WI38 (cell line): ENCODE results near the gene MCF2L2.

Experiments used
- H3K4me3 ChIP-seq: 2 replicates; pipeline ENCODE4 v1.5.1; 2011; ENCODE audit warnings: low read depth, mild to moderate bottlenecking, control low read depth, low read length
- TF ChIP-seq, protein P1 (sequence below): IDR thresholded peaks from 2 replicates; pipeline ENCODE4 v1.5.1; 2012; ENCODE audit warnings: low read depth, mild to moderate bottlenecking, control low read depth, low read length

MCF2L2 gene

GRCh38 chr3:183212565-183212964 lies 215.9 kb downstream of the MCF2L2 start:
- TF ChIP-seq, protein P1, sequence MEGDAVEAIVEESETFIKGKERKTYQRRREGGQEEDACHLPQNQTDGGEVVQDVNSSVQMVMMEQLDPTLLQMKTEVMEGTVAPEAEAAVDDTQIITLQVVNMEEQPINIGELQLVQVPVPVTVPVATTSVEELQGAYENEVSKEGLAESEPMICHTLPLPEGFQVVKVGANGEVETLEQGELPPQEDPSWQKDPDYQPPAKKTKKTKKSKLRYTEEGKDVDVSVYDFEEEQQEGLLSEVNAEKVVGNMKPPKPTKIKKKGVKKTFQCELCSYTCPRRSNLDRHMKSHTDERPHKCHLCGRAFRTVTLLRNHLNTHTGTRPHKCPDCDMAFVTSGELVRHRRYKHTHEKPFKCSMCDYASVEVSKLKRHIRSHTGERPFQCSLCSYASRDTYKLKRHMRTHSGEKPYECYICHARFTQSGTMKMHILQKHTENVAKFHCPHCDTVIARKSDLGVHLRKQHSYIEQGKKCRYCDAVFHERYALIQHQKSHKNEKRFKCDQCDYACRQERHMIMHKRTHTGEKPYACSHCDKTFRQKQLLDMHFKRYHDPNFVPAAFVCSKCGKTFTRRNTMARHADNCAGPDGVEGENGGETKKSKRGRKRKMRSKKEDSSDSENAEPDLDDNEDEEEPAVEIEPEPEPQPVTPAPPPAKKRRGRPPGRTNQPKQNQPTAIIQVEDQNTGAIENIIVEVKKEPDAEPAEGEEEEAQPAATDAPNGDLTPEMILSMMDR = no peak
- no peak overlapping the region for H3K4me3 ChIP-seq

DNA sequence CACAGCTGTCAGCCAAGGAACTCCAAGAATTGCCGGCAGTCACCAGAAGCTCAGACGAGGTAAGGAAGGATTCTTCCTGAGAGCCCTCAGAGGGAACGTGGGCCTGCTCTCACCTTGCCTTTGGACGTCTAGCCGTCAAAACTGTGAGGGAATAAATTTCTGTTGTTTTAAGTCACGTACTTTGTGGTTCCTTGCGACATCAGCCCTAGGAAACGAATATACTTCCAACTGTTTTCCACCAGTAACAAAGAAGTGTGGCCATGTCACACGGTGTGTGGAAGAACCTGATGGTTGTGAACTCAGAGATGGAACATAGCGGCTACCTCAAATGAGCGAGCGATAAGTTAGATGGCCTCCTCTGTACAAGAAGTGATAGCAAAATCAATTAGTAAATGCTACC lies 216.3 kb downstream of the MCF2L2 start:
- TF ChIP-seq, protein P1 = no peak
- H3K4me3 ChIP-seq = no peak overlapping the region

GRCh38 chr3:183211352-183211751 lies 217.1 kb downstream of the MCF2L2 start:
- no peak overlapping the region for H3K4me3 ChIP-seq
- TF ChIP-seq, protein P1 = no peak

- TF ChIP-seq, protein P1 = no peak
- no peak overlapping the region for H3K4me3 ChIP-seq
Measured at GRCh38 chr3:183210862-183211341, 217.5 kb downstream of the MCF2L2 start.

DNA sequence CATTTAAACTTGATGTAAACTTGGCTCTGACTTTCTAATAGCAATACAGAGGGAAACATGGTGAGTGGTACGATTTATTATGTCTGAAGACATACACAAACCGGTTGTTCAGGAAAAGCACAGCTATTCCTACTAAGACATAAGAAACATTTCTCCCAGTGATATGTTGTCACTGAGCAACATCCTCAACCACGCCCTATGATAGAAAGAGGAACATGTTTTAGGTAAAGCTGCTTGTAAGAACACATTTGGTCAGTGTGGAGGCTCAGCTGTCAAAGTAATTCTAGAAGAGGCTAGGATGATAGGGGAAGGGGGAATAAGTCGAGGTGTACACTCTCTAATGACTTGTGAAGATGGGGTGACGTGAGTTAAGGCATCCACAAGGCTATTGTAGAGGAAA lies 218.1 kb downstream of the MCF2L2 start:
- TF ChIP-seq, protein P1 = no peak
- H3K4me3 ChIP-seq = no peak overlapping the region

- TF ChIP-seq, protein P1 = no peak
- no peak overlapping the region for H3K4me3 ChIP-seq
Measured at GRCh38 chr3:183208800-183209199, 219.6 kb downstream of the MCF2L2 start.

DNA sequence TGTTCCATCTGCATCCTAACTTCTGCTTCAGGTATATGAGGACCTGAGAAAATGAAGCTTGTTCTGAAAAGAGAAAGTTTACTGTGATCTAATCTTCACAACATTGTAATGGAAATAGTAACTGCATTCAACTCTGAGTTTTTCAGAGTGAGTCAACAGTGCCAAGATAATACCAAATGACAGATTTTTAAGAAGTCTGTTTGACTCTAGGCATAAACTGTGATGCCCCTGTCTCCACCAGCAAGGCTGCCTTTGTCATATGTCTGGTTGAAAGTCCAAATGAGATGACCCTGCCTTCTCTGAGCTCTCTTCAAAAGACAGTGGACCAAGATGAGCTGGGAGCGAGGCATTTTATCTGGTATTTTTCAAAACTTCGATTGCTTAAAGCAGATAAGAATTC lies 220.2 kb downstream of the MCF2L2 start:
- no peak overlapping the region for H3K4me3 ChIP-seq
- TF ChIP-seq, protein P1 = no peak
